Stomach (tissue), 4 donors: ENCODE data around the gene PERM1.

Source experiments
- EP300 ChIP-seq: sonication (generic); formaldehyde crosslinking; IDR thresholded peaks from one replicate; pipeline ENCODE4 v1.6.1; 2017; ENCODE audit warnings: antibody characterized with exemption
- POLR2A ChIP-seq, 4 donors: fragments of 450-650 bp; IDR thresholded peaks; one replicate each; pipeline ENCODE4 v1.6.1; 2016; ENCODE audit warnings: antibody characterized with exemption in 4 of 4, control low read depth in 2 of 4, mild to moderate bottlenecking in 1 of 4, moderate library complexity in 1 of 4
- POLR2AphosphoS5 ChIP-seq, 3 donors: sonication (generic); formaldehyde crosslinking; IDR thresholded peaks; one replicate each; pipeline ENCODE4 v1.6.1; 2016; ENCODE audit warnings: antibody characterized with exemption in 3 of 3
- TF ChIP-seq, protein P1 (sequence below), 7 experiments: fragments of 450-650 bp in 4 of 7; fragments of 200-600 bp in 3 of 7; sonication (generic) in 3 of 7; IDR thresholded peaks; one replicate each; pipeline ENCODE4 v1.5.1; 2016 to 2019; ENCODE audit warnings: antibody characterized with exemption in 7 of 7, control low read depth in 2 of 7, mild to moderate bottlenecking in 1 of 7

DNA sequence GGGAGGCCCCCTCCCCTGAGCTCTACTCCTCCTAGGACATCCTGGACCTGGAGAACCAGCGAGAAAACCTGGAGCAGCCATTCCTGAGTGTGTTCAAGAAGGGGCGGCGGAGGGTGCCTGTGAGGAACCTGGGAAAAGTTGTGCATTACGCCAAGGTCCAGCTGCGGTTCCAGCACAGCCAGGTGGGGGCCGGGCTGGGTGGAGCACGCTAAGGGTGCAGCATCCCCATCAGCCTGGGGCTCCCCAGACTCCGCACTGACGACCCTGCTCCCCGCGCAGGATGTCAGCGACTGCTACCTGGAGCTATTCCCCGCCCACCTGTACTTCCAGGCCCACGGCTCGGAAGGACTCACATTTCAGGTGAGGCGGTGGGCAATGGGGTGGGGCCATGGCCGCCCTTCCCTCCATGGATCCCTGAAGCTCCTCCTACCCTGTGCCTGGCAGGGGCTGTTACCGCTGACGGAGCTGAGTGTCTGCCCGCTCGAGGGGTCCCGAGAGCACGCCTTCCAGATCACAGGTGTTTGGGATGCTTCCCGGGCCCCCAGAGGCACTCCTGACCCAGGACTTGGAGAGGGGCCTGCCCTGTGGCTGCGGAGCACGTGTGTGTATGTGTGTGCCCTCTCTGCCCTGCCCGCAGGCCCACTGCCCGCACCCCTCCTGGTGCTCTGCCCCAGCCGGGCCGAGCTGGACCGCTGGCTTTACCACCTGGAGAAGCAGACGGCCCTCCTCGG lies 11.5 kb downstream of the PERM1 start:
- TF ChIP-seq EP300 = no peak
- TF ChIP-seq, protein P1, sequence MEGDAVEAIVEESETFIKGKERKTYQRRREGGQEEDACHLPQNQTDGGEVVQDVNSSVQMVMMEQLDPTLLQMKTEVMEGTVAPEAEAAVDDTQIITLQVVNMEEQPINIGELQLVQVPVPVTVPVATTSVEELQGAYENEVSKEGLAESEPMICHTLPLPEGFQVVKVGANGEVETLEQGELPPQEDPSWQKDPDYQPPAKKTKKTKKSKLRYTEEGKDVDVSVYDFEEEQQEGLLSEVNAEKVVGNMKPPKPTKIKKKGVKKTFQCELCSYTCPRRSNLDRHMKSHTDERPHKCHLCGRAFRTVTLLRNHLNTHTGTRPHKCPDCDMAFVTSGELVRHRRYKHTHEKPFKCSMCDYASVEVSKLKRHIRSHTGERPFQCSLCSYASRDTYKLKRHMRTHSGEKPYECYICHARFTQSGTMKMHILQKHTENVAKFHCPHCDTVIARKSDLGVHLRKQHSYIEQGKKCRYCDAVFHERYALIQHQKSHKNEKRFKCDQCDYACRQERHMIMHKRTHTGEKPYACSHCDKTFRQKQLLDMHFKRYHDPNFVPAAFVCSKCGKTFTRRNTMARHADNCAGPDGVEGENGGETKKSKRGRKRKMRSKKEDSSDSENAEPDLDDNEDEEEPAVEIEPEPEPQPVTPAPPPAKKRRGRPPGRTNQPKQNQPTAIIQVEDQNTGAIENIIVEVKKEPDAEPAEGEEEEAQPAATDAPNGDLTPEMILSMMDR (IDR thresholded peaks at IDR 0.05) = no peak
- no peak for TF ChIP-seq POLR2A (IDR thresholded peaks at IDR 0.05)
- no peak for TF ChIP-seq POLR2AphosphoS5 (IDR thresholded peaks at IDR 0.05)
